ENCODE data around the gene PRPF6.

PRPF6 gene

DNA sequence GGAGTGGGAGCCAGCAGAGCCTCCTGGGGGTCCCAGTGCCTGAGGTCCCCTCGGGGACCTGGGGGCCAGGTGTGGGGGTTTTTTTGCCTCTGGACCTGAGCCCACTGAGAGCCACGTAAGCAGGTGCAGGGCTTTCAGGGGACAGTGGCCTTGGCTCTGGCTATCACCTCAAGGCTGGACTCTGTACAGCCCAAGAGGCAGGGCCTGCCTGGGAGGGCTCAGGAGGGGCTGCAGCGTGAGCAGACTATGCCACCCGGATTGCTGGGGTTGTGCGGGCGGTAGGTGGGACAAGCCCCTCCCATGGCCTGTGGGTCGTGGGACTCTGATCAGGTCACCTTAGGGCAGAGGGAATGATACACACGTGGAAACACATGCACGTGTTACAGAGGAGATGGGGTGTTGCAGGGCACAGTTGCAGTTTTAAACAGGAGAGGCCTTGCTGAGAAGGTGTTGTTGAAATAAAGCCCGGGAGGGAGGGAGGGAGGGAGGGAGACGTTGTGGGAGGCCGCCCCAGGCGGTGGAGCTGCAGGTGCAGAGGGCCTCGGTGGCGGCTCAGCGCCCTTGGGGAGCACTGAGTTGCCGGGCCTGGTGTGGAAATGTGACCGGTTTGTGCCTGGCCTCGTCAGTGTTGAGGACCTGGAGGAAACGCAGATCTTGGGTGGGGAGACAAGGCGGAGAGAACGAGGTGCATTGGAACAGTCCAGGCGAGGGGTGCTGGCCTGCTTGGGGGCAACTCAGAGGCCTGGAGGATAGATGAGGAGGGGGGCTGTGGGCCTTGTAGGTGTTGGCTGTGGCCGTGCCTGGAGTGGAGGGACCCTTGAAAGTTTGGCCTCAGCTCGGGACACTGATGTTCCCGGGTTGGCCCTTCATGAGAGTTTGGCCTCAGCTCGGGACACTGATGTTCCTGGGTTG is 84.4 kb downstream of the PRPF6 start:
- CTCF ChIA-PET: interaction anchor here (0.9 to 1.9 kb wide), 6 partner anchors 17 to 56 kb away, joined by 3 to 10 read pairs (median 3); partner anchors contain the start of gene LKAAEAR1
- no peak overlapping the region for H3K4me3 ChIP-seq (ENCODE audit: low read depth, low read length)
- POLR2A ChIA-PET: interaction anchor here (1.0 kb wide), 1 partner anchor 14 kb away, joined by 3 read pairs; the partner anchor contains the start of genes OPRL1 and RGS19
- no peak for TF ChIP-seq CTCF (IDR thresholded peaks at IDR 0.05; ENCODE audit: insufficient read depth, low read length, missing control alignments)
- DNase-seq (ENCODE audit: low read depth, low spot score): no peak

DNA sequence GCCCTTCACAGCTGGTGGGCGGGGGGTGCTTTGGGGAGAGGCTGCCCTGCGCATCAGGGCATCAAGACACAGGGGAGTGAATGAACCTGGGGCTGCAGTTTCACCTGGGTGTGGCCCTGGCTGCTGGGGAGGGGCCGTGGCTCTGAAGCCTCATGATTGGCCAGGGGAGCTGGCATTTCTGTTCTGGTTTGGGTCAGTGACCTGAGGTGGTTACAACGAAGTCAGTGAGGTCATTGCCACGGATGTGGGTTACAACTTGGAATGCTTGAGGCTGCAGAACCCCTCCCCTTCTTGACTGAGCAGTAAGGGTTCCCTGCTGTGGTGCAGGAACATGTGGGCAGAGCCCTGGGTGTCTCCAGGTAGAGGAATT is 85.0 kb downstream of the PRPF6 start:
- DNase-seq (ENCODE audit: low read depth, low spot score): no peak
- ChIA-PET POLR2A (interaction anchor here (1.0 kb wide), 1 partner anchor 14 kb away, joined by 3 read pairs; the partner anchor contains the start of genes OPRL1 and RGS19), CTCF (interaction anchor here (0.8 to 1.6 kb wide), 5 partner anchors 8 to 55 kb away, joined by 3 to 4 read pairs (median 3); partner anchors contain the start of gene LKAAEAR1)
- no peak overlapping the region for H3K4me3 ChIP-seq (ENCODE audit: low read depth, low read length)
- no peak for TF ChIP-seq CTCF (IDR thresholded peaks at IDR 0.05; ENCODE audit: insufficient read depth, low read length, missing control alignments)

- no peak overlapping the region for H3K4me3 ChIP-seq (ENCODE audit: low read depth, low read length)
- CTCF ChIA-PET: interaction anchor here (1.0 to 2.1 kb wide), 4 partner anchors 8 to 16 kb away, joined by 3 to 6 read pairs (median 4); partner anchors contain the start of genes LKAAEAR1, OPRL1 and RGS19
- no peak for DNase-seq (ENCODE audit: low read depth, low spot score)
- POLR2A ChIA-PET: interaction anchor here (0.8 kb wide), 1 partner anchor 94 kb away, joined by 3 read pairs; no protein-coding TSS in a partner anchor
- TF ChIP-seq CTCF (IDR thresholded peaks at IDR 0.05; ENCODE audit: insufficient read depth, low read length, missing control alignments): no peak
Measured at GRCh38 chr20:64067005-64067632, 86.2 kb downstream of the PRPF6 start.

GRCh38 chr20:64067733-64068307 is 86.9 kb downstream of the PRPF6 start:
- CTCF ChIA-PET: interaction anchor here (0.7 to 2.1 kb wide), 4 partner anchors 7 to 29 kb away, joined by 3 to 6 read pairs (median 4); partner anchors contain the start of genes LKAAEAR1, OPRL1 and RGS19
- no peak for TF ChIP-seq CTCF (IDR thresholded peaks at IDR 0.05; ENCODE audit: insufficient read depth, low read length, missing control alignments)
- DNase-seq (ENCODE audit: low read depth, low spot score): no peak
- POLR2A ChIA-PET: no interaction called here
- no peak overlapping the region for H3K4me3 ChIP-seq (ENCODE audit: low read depth, low read length)

- no peak overlapping the region for H3K4me3 ChIP-seq (ENCODE audit: low read depth, low read length)
- DNase-seq (ENCODE audit: low read depth, low spot score): no peak
- CTCF ChIA-PET: interaction anchor here (0.7 to 2.1 kb wide), 8 partner anchors 9 to 30 kb away, joined by 3 to 6 read pairs (median 4); partner anchors contain the start of genes LKAAEAR1, OPRL1 and RGS19
- no peak for TF ChIP-seq CTCF (IDR thresholded peaks at IDR 0.05; ENCODE audit: insufficient read depth, low read length, missing control alignments)
- POLR2A ChIA-PET: interaction anchor here (1.3 kb wide), 1 partner anchor 10 kb away, joined by 7 read pairs; the partner anchor contains the start of genes OPRL1 and RGS19
Measured at GRCh38 chr20:64068386-64069208, 87.7 kb downstream of the PRPF6 start.
